C4-2B (cell line): ENCODE results near the gene SRSF1.

Source experiments
- ZFX ChIP-seq: fragments of 450-650 bp; IDR thresholded peaks from 2 replicates; pipeline ENCODE4 v1.6.1; 2017
- TF ChIP-seq, protein P1 (sequence below): fragments of 450-650 bp; conservative IDR thresholded peaks from 2 replicates; pipeline ENCODE4 v1.5.1; 2017; ENCODE audit warnings: mild to moderate bottlenecking

DNA sequence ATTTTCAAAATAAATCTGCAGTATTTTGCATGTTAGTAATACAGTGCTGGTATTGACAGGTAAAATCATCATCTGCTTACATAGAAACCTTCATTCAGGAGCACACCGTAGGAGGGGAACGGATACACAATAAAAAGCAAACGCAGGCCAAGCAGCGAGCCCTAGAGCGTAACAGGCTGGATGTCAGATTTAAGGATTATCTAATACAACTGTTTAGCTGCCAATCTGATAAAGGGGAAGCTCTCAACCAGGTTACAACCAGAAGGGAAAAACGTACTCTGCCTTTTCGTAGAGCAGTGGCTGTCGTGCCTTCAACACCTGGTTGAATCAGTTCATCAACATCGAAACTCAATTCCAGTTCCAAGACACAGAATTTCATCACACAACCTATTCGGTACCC is 35.5 kb downstream of the SRSF1 start:
- TF ChIP-seq, protein P1, sequence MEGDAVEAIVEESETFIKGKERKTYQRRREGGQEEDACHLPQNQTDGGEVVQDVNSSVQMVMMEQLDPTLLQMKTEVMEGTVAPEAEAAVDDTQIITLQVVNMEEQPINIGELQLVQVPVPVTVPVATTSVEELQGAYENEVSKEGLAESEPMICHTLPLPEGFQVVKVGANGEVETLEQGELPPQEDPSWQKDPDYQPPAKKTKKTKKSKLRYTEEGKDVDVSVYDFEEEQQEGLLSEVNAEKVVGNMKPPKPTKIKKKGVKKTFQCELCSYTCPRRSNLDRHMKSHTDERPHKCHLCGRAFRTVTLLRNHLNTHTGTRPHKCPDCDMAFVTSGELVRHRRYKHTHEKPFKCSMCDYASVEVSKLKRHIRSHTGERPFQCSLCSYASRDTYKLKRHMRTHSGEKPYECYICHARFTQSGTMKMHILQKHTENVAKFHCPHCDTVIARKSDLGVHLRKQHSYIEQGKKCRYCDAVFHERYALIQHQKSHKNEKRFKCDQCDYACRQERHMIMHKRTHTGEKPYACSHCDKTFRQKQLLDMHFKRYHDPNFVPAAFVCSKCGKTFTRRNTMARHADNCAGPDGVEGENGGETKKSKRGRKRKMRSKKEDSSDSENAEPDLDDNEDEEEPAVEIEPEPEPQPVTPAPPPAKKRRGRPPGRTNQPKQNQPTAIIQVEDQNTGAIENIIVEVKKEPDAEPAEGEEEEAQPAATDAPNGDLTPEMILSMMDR: no peak
- no peak for TF ChIP-seq ZFX
